Adrenal gland (tissue), 5 donors: ENCODE results near the gene CACNA1E.

Experiments used
- POLR2A ChIP-seq, 2 donors: fragments of 450-650 bp; IDR thresholded peaks; one replicate each; pipeline ENCODE4 v1.6.1; 2017; ENCODE audit warnings: antibody characterized with exemption in 2 of 2, mild to moderate bottlenecking in 2 of 2, moderate library complexity in 1 of 2
- TF ChIP-seq, protein P1 (sequence below), 6 experiments: fragments of 450-650 bp in 4 of 6; fragments of 200-600 bp in 2 of 6; sonication (generic) in 1 of 6; IDR thresholded peaks; 1 replicate in 5 of 6; 2 replicates in 1 of 6; pipeline versions ENCODE4 v1.5.1 to v1.8.0; 2016 to 2021; ENCODE audit warnings: antibody characterized with exemption in 6 of 6, mild to moderate bottlenecking in 2 of 6, moderate library complexity in 1 of 6
- donor health status: DM: no; HTN: no; CAD: no.

DNA sequence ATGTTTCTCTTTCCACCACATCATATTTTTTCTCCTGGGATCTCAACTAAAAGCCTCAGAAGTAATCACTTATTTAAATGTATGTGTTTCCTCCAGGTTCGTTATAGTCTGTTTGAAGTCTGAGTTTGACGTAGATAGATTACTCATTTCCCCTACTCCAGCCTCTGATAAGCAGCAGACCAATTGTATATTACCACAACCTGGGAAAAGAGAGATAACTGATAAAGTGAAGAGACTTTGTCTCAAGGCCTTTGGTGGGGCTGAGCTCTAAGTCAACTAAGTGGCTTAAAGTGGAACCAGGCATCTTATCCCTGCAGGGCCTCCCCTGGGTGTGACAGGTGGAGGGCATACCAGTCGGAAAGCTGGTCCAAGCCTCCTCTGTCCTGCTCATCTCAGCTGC is 34.9 kb upstream of the CACNA1E start:
- TF ChIP-seq, protein P1, sequence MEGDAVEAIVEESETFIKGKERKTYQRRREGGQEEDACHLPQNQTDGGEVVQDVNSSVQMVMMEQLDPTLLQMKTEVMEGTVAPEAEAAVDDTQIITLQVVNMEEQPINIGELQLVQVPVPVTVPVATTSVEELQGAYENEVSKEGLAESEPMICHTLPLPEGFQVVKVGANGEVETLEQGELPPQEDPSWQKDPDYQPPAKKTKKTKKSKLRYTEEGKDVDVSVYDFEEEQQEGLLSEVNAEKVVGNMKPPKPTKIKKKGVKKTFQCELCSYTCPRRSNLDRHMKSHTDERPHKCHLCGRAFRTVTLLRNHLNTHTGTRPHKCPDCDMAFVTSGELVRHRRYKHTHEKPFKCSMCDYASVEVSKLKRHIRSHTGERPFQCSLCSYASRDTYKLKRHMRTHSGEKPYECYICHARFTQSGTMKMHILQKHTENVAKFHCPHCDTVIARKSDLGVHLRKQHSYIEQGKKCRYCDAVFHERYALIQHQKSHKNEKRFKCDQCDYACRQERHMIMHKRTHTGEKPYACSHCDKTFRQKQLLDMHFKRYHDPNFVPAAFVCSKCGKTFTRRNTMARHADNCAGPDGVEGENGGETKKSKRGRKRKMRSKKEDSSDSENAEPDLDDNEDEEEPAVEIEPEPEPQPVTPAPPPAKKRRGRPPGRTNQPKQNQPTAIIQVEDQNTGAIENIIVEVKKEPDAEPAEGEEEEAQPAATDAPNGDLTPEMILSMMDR (IDR thresholded peaks at IDR 0.05), result no peak
- TF ChIP-seq POLR2A (IDR thresholded peaks at IDR 0.05), result no peak
